Fibroblast of skin of right biceps (primary cell): ENCODE data around the gene TTLL7.

ENCODE experiments used
- DNase-seq: peaks from one replicate; pipeline ENCODE4 v3.0.0-alpha.2; 2013

The TTLL7 gene

DNA sequence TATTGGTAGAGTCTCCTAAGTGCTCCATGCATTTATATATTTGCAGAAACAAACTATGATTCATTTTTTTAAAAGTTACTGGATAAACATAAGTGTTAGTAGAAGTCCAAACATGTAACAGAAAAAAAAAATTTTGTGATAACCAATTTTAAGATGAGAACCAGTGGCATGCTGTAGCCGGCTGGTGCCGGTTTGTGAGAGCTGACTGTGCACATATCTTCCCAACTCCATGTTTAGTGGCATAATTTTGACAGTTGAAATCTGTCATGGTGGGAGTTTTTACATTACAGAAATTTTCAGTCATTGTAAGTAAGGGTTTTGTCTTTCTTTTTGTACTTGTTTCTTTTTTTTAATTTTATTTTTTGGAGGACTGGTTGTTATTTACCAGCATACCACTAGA, 141.2 kb downstream of the TTLL7 start:
- DNase-seq, result no peak

DNA sequence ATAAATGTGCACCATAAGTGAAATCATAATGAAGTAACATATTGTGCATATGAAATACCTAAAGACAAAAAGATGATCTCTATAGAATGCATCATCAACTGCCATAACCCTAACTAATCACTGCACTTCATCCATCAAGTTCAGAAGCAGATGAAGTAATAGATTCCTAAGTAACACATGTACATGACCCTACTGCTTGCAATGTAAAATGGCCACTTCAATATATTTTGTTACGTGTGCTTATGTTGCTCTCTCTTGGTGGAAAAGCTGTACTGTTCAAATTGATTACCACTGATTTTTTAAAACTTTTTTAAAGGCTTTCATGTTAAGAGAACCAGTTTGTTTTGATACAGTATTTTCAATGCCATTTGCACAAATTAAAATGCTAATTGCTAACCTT, 141.8 kb downstream of the TTLL7 start:
- DNase-seq, result peak; percentile 73

DNA sequence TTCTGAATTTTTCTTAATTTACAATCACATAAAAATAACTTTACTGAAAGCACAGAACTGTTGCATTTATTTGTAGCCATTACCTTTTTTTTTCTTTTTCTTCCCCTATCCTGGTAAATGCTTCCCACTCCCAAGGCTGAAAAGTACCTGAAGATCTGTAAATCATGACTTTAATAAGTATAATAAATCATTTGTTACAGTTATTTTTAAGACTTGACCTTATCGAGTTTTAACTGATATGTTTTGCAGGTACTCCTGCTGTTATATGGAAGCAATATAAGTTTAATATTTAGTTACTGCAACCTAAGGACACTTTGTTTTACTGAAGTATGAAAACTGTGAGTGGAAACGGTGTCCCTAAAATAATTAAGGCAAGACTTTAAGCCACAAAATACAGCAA, 142.6 kb downstream of the TTLL7 start:
- no peak for DNase-seq

DNA sequence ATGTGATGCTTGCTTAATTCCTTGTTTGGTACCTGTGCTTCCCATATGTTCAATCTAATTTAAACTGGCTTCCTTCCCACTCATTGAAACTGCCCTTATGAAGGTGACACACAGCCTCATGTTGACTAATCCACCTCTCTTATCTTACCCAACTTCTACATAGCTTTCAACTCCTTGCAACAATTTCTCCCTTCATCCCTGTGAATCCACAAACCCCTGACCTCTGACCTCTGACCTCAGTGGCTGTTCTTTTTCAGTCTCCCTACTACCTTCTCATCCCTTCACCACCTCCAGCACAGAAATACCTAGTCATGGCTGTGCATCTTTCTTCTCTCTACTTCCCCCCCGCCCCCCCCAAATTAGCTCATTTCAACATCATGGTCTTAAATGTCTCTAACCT, 144.5 kb downstream of the TTLL7 start:
- DNase-seq, result no peak

DNA sequence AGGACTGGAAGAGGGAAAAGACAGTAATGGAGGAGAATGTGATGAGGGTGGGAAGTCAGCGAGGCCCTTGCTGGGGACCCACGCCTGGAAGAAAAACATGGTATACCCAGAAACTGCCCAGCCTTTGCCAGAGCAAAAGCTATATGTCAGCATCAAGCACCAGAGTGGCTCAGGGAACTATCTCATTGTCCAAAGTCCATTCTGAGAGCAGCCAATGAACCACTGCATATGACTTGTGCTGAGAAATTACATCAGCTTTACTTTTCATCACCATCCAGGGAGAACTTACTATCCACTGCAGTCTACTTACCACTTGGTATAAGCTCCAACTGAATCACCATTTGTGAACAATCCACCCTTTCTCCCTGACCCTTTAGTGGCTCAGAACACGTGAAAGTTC, 148.1 kb downstream of the TTLL7 start:
- DNase-seq, result no peak

DNA sequence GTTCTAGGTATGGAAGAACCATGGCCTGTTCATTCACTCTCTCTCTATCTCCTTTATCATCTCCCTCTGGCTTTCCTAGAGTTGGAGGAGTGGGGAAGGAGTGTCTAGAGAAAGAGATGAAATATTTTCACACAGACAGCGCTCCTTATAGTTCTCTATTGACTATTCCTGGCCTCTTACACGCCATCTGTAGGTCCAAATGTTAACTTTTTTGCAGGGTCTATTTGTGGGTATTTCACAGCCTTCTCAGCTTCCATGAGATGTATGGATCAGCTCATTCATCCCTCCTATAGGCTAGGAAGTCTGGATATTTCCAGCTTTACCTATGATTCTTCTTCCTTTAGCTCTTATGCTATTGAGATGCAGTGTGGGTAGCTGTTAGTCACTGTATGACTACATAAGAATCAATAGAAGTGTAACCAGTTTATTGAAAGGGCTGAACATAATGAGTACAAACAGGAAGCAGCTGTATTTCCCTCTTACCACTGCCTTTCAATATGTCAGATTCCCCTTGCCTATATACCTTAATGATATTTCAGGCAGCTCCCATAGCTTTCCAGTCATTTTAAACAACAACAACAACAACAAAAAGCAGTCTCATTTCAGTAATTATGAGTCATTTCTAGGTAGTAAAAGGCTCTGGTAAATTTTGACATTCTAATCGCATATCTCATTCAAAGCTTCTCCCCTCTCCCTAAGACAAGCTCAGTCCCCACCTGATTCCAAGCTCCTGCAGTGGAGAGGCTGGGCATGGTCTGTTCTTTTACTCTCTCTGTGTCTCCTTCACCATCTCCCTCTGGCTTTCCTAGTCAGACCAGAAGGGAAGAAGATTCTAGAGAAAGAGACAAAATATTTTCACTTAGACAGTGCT, 149.5 kb downstream of the TTLL7 start:
- no peak for DNase-seq

DNA sequence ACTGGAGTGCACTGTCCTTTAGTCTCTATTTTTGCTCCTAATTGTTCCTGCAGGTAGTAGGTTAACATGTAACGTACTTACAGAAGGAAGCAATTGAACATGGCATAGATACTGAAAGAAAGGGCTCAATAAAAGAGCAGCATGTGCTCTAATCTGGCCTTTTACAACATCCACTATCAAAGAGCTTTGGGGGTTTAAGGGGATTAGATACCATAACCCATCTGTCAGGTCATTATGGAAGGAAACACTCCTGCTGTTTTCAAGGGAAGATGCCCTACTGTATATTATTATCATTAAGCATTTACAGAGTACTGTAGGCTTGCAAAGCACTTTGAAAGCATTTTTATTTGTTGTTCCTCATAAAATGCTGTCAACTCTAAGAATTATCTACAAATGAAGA, 152.8 kb downstream of the TTLL7 start:
- no peak for DNase-seq

DNA sequence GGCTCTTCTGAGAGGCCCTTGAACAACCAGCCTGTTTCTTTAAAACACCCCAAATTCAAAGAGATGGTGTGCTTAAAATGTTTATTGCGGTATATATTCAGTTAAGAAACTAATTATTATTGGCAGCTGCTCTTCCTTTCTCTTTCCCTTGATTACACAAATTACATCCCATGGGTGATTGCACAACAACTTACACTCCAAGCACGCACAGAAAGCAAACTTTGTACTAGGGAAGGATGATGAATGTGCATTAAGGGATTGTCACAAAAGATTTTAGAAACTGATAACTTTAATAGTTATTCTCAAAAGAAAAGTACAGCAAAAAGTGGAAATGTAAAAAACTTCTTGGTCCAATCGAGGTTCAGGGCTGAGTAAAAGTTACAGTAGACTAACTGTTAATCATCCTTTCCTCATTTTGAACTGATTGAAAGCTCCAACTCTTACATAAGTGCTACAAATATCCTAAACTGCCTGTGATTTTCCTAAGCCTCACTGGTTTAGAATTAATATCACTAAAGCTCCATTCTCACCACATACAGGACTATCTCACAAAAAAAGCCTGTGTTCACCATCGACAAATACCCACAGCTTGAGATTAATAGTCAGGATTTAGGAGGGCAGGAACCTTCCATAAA, 153.4 kb downstream of the TTLL7 start:
- peak; percentile 47 for DNase-seq

DNA sequence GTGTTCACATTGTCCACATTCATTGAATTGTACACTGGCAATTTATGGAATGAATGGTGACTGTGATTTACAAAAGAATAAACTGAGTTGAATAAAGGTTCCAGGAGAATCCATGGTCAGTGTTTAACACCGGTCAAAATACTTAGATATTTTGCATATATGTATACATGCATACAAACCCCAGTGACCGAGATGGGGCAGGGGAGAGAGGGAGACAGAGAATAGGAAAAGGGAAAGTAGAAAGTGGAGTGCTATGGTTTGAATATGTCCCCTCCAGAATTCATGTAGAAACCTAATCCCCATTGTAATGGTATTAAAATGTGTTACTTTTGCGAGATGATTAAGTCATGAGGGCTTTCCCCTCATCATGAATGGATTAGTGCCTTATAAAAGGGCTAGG, 154.4 kb downstream of the TTLL7 start:
- DNase-seq, result no peak

DNA sequence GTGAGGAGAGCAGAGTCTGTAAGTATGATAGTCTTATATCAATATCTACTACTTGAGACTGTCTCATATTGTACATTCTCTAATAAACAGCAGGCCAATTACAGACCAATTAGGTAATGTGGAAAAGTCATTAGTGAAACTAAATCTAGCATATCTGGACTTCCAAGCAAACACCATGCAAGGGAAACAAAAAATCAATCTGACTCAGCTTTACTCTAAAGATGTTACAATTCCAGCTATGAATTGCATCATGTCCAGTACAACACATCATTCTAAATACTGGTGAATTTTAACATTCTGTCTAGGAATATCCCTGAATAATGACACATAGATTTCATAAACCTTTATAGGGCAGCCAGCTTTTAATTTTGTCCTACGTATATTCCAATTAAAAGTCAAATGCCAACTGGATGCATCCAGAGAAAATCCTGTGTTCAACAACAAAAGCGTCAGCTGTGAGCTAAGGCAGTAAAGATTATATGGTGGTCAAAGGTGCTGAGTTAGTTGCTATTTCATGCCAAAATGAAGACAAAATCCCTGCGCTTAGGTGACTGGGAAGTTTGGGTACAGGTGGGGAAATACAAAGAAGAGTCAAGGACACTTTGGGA, 159.3 kb downstream of the TTLL7 start:
- DNase-seq, result peak; percentile 59

DNA sequence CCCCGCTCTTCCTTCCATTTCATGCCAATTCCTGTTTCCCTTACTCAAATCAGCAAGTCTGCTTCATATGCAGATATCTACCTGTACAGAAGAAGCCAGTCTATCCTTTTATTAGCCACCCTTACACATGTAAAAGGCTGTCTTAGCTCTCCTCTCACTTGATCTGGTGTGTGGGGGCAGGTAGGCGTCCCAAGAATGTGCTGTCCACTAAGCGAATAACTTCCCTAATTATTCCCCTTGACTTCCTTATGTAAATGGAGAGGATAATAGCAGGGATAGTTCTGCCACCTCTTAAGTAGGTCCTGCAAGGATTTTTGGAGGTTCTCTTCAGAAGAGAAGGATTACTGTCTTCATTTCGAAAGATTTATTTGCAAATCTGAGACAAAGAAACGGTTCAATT, 160.4 kb downstream of the TTLL7 start:
- DNase-seq, result no peak

DNA sequence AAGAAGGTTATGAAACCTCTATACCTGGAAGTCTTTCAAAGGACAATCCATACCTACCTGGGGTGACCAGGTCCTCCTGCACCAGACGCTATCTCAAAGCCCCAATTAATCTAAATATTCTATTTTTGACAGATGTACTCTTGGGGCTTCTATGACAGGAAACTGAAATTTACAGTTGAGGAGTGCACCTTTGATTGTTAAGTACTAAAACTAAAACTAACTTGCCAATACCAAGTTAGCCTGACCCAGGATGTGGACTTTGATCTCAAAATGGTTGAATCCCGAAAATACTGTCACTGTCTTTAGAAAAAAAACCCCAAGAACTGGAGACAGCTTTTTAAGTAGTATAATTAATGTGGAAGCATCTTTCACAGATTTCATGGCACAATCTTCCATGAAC, 162.4 kb downstream of the TTLL7 start:
- no peak for DNase-seq

DNA sequence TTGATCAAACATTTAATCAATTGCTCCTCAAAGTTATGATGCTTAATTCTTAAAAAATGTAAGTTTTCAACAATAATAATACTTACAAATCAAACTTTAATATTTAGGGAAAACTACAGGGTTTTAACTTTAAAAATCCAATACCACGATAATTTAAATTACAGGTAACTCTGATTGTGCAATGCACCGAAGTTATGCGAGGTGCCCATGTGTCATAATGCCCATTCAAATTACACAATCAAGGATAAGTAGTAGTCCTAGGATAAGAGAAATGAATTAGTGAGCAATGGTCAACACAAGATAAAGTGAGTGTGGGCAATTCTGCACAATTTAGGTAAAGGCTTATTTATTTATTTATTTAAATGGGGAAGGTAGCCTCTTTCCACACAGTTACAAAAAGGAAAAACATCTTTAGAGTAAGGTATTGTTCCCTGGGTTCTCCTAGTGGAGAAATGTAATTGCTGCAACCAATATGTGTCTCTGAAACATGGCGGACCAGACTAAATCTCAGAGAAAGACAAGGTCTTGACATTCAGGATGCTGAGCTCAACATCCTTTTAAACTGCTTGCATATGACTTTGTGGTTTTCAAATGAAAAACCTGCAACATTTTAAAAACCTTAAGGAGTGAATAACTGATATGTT, 164.2 kb downstream of the TTLL7 start:
- no peak for DNase-seq

DNA sequence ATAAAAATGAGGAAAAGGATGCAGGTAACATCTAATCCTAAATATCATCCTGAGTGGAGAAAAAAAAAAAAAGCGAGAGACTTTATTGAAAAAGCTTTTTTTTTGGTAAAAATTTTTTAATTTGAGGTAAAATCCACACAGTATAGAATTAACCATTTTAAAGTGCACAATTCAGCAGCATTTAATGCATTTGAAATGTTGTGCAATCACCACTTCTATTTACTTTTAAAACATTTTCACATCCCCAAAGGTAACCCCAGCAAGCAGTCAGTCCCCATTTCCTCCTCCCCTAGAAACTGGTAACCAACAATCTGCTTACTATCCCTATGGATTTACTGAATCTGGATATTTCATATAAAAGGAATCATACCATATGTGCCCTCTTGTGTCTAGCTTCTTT, 166.7 kb downstream of the TTLL7 start:
- no peak for DNase-seq

DNA sequence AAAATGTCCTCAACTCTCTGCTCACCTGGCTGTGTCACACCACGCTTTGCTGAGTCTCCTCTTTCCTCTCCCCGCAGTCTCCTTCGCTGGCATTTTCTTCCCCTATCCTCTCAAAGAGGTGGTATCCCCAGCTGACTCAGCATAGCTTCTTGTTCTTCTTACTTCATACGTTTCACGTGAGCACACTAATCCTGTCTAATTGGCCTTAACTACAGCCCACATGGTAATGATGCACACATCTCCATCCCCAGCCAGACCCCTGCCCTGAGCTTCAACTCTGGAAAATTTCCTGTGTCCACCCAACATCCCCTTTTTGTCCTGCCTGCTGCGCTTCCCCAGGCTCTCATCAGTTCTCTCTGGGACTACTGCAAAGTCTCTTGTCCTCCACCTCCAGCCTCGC, 169.8 kb downstream of the TTLL7 start:
- DNase-seq, result no peak

DNA sequence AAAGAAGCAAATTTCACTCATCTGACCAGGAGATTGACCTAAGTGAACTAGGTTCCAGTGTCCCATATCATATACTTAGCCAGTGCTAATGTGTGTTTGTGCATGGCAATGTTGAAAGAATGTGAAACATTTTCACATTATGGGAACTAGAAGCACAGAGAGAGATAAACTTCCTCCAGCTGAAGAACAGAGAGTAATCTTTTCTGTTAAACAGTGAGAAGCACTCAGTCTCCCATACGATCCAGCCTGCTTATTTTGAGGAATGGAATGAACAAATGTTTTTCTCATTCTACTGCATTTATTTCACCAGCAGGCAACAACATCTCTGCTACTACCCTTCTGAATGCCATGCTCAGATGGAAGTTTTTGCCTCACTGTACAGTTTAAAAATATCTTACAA, 170.5 kb downstream of the TTLL7 start:
- peak; percentile 14 for DNase-seq

DNA sequence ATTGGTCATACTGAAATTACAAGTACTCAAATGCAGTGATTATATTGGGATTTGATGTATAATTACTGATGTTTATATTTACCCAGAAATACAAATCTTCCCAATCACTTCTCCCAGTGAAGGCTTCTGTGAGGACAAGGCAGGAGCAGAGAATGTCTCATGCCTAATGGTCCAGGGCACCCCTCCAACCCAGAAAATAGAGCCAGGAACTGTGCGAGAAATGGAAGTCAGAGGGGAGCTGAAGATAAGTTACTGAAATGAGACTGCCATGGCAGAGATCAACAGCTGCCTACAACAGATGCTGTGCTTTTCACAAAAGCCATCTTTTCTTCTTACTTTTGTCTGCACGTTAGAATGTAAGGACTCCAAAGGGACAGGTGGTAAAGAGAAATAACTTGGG, 171.2 kb downstream of the TTLL7 start:
- DNase-seq, result no peak

DNA sequence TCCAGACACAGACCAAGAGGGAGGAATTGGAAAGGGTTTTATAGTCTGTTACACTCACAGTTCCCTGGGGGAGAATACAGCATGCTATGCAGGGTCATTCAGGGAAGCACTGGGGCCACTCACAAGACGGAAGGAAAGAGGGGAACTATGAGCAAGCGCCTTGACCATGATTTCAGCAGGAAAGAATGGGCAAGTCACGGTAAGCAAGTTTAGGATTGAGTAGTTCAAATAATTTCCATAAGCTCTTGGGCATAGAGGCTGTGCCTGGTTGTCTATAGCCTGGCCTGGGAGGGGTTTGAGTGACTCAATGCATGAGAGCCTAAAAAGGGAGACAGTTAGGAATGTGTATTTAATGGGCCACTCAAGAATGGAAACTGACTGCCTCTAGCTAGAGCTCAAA, 176.7 kb downstream of the TTLL7 start:
- DNase-seq, result peak; percentile 54

DNA sequence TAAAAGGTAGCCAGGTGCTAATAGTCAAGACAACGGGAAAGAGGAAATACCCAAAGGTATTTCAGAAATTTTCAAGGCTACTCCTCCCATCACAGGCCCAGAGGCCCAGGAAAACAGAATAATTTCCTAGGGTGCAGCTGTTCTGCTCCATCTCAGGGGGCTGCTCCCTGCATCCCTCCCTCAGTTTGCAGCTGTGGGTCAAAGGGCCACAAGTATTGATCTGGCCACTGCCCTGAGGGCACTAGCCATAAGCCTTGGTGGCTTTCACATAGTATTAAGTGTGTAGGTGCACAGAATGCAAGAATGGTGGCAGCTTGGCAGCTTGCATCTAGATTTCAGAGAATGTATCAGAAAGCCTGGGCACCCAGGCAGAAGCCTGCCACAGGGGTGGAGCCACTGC, 179.5 kb downstream of the TTLL7 start:
- DNase-seq, result no peak

DNA sequence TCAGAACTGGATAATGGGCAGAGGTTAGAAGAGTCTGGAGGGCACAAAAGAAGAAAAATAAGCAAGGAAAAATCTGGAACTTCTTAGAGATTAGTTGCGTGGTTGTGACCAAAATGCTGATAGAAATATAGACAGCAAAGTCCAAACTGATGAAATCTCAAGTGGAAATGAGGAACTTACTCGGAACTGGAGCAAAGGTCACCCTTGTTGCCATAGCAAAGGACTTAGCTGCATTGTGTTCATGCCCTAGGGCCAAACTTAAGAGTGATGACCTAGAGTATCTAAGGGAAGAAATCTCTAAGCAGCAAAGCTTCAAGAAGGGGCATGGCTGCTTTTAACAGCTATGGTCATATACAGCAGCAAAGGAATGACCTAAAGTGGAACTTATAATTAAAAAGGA, 180.0 kb downstream of the TTLL7 start:
- DNase-seq, result no peak

DNA sequence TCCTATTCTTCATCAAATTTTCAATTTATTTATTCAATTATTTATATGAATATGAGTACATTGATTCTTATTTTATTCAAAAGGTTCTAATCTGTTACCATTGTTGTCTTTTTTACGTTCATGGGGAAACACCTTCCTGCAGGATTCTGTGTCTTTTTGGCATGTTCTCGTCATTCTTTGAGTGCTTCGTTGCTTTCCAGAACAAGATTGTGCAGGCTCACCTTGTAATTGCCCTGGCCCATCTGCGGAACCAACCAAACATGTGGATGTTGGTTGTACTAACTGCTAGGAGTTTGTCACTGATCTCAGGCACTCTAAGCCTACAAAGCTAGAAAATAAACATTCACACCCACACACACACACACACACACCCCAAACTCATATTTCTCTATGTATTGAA, 182.1 kb downstream of the TTLL7 start:
- no peak for DNase-seq

DNA sequence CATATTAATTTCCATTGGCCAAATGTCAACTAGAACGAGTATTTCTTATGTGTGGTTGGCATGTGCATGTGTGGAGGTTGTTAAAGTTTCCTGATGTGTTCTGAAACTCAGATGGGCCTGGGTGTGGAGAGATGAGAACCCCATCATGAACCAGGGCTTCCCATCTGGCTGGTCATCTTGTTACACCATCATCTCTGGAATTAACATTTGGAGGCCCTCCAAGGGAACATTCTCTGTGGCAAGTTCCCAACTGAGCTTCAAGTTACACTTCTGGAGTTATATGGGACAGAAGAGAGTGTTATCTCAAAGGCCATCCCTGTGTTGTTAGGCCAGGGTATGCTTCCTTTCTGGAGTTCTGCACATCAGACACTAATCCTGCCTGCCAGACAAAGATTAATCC, 183.6 kb downstream of the TTLL7 start:
- DNase-seq, result peak; percentile 78
